ENCODE data around the gene MGAT5. TPM values are rescaled to one million over a fixed set of nuclear protein-coding genes. Genes with fewer than 3 reads are reported as not detected.
"Not testable (repeated sequence)": the region's sequence is repeated elsewhere in the genome, so short reads cannot be mapped to it uniquely, and the experiment has no call there.

MGAT5 gene
- total RNA-seq, 4 donors from 2014 or later, result 10.3 to 53.2 (median 27.0) TPM

- Histone ChIP-seq H3K9me3 (no peaks in the 10 kb centered on the region), H3K27ac (no peak overlapping the region), H3K4me3 (no peak overlapping the region), H3K4me1 (peaks cover 0 to 4% of the 10 kb centered on the region in 2 donors), H3K36me3 (no peaks in the 10 kb centered on the region), H3K27me3 (no peaks in the 10 kb centered on the region)
- intact Hi-C loops (cut with DNase I; ENCODE audit: low total_unique reads), result no loop called here
- no peak for DNase-seq
- no peak for TF ChIP-seq CTCF (IDR thresholded peaks at IDR 0.05)
- TF ChIP-seq POLR2A (IDR thresholded peaks at IDR 0.05), result no peak
Observed at GRCh38 chr2:134290358-134290757, 36.5 kb downstream of the MGAT5 start.

- Histone ChIP-seq H3K9me3 (no peaks in the 10 kb centered on the region), H3K27me3 (no peaks in the 10 kb centered on the region), H3K4me3 (no peak overlapping the region), H3K4me1 (peaks cover 7 to 10% of the 10 kb centered on the region in 2 donors), H3K36me3 (no peaks in the 10 kb centered on the region), H3K27ac (no peak overlapping the region)
- TF ChIP-seq CTCF (IDR thresholded peaks at IDR 0.05), result no peak
- no peak for TF ChIP-seq POLR2A (IDR thresholded peaks at IDR 0.05)
- DNase-seq, result no peak
- intact Hi-C loops (cut with DNase I; ENCODE audit: low total_unique reads), result no loop called here
Observed at GRCh38 chr2:134292514-134292913, 38.6 kb downstream of the MGAT5 start.

GRCh38 chr2:134293719-134294537 lies 40.1 kb downstream of the MGAT5 start:
- Histone ChIP-seq H3K27ac (no peak overlapping the region), H3K9me3 (no peaks in the 10 kb centered on the region), H3K36me3 (no peaks in the 10 kb centered on the region), H3K4me3 (no peak overlapping the region), H3K4me1 (peaks cover 7 to 10% of the 10 kb centered on the region in 2 donors), H3K27me3 (no peaks in the 10 kb centered on the region)
- DNase-seq, result no peak
- intact Hi-C loops (cut with DNase I; ENCODE audit: low total_unique reads), result no loop called here
- no peak for TF ChIP-seq CTCF (IDR thresholded peaks at IDR 0.05)
- TF ChIP-seq POLR2A (IDR thresholded peaks at IDR 0.05), result no peak

- H3K4me1 ChIP-seq, result peaks cover 7 to 10% of the 10 kb centered on the region in 2 donors
- H3K4me3 ChIP-seq; H3K36me3 ChIP-seq; DNase-seq; H3K27me3 ChIP-seq; intact Hi-C loops (cut with DNase I; ENCODE audit: low total_unique reads); H3K27ac ChIP-seq; H3K9me3 ChIP-seq: not testable (repeated sequence)
Observed at GRCh38 chr2:134294598-134294997, 40.7 kb downstream of the MGAT5 start.

GRCh38 chr2:134295441-134295840 lies 41.6 kb downstream of the MGAT5 start:
- TF ChIP-seq POLR2A (IDR thresholded peaks at IDR 0.05) (no peak), CTCF (IDR thresholded peaks at IDR 0.05) (no peak)
- no peak for DNase-seq
- H3K27ac ChIP-seq, result peak overlapping the region; percentile 24 to 30
- H3K36me3 ChIP-seq, result no peaks in the 10 kb centered on the region
- no peaks in the 10 kb centered on the region for H3K27me3 ChIP-seq
- intact Hi-C loops (cut with DNase I; ENCODE audit: low total_unique reads), result no loop called here
- H3K4me3 ChIP-seq, result no peak overlapping the region
- H3K4me1 ChIP-seq, result peaks cover 7 to 10% of the 10 kb centered on the region in 2 donors
- no peaks in the 10 kb centered on the region for H3K9me3 ChIP-seq

Data from uterus (tissue), 4 donors.